ENCODE measurements around the gene SPAG6.

Gene SPAG6

GRCh38 chr10:22438711-22439110, 93.4 kb downstream of the SPAG6 start:
- TF ChIP-seq CTCF (IDR thresholded peaks at IDR 0.05; ENCODE audit: low read depth, low read length, missing control alignments), result no peak
- H3K4me3 ChIP-seq (ENCODE audit: low read depth, low read length), result no peak overlapping the region
- DNase-seq (ENCODE audit: low read depth), result no peak

GRCh38 chr10:22442063-22442462, 96.8 kb downstream of the SPAG6 start:
- H3K4me3 ChIP-seq (ENCODE audit: low read depth, low read length), result no peak overlapping the region
- TF ChIP-seq CTCF (IDR thresholded peaks at IDR 0.05; ENCODE audit: low read depth, low read length, missing control alignments), result no peak
- no peak for DNase-seq (ENCODE audit: low read depth)

DNA sequence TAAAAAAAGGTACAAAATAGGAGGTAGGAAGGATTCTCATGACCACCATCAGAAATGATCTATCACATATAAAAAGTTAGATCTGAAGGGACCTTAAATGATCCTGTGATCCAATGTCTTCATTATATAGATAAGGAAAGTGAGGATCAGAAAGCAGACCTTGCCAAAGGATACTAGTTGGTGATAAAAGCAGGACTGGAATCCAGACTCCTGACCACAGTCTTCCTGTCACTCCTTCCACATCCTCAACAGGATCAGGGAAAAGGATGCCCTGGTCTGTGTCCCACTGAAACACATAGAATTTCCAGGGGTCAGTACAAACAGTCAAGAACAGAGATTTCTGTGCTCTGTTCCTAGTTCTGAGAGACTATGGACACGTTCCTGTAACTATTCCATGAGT, 97.2 kb downstream of the SPAG6 start:
- H3K4me3 ChIP-seq (ENCODE audit: low read depth, low read length), result no peak overlapping the region
- DNase-seq (ENCODE audit: low read depth), result no peak
- TF ChIP-seq CTCF (IDR thresholded peaks at IDR 0.05; ENCODE audit: low read depth, low read length, missing control alignments), result no peak

GRCh38 chr10:22443175-22443901, 98.0 kb downstream of the SPAG6 start:
- DNase-seq (ENCODE audit: low read depth), result no peak
- no peak overlapping the region for H3K4me3 ChIP-seq (ENCODE audit: low read depth, low read length)
- no peak for TF ChIP-seq CTCF (IDR thresholded peaks at IDR 0.05; ENCODE audit: low read depth, low read length, missing control alignments)

DNA sequence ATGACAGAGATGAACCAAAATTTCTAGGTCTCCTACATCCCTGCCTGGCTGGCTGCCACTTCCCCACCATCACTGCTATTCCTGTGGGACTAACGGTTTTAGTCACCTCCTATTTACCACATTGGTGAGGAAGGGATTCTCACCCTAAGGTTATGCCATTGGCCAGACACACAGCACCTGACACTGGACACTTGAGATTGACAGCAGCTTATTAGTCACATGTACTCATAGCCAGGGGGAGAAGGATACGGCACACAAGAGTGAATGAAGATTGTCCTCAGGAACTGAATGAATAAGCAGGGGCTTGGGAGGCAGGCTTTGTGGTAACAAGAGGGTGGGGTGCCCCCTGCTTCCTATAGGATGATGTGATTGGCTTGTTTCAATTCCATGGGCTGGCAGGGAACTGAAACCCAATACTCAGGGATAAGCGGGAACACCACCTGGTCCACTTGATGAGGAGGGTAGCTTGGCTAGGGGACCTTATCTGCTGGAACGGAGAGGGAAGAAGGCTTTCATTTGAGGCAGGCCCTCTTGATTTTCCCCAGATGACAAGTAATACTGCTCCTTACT, 99.0 kb downstream of the SPAG6 start:
- TF ChIP-seq CTCF (IDR thresholded peaks at IDR 0.05; ENCODE audit: low read depth, low read length, missing control alignments), result no peak
- H3K4me3 ChIP-seq (ENCODE audit: low read depth, low read length), result no peak overlapping the region
- DNase-seq (ENCODE audit: low read depth), result no peak

DNA sequence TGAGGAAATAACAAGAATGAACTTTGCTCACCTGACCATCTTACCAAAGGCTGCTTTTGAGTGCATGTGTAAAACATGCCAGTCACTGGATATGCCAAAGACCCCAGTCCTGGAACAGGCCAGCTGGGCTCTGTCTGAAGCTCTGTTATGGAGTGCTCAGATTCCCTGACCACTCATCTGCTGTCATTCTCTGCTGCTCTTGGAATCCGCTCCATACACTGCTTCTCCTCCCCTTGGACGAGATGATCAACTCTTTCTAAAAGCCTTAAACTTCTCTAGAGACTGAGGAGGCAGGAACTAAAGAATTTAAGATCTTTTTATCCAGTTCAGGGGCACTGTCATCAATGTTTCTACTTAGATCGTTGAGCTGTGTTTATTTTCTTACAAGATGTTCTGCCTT, 100.2 kb downstream of the SPAG6 start:
- no peak for TF ChIP-seq CTCF (IDR thresholded peaks at IDR 0.05; ENCODE audit: low read depth, low read length, missing control alignments)
- DNase-seq (ENCODE audit: low read depth), result no peak
- H3K4me3 ChIP-seq (ENCODE audit: low read depth, low read length), result no peak overlapping the region

DNA sequence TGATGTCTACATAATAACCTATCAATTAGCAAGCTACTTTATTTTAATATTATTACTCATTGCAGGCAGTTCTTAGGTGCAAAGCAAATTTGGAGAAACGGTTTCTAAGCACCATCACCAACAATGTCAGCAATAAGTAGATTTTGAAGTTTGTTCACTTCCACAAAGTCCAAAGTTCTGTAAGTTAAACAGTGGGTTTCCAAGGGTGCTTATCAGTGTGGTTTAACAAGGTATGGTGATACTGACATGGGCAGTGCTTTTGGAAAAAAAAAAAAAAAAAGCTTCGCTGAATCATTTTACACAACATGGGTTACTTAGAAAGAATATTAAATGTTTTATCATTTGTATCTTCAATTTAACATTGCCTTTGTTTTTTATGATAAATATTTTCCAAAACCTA, 101.8 kb downstream of the SPAG6 start:
- no peak for DNase-seq (ENCODE audit: low read depth)
- TF ChIP-seq CTCF (IDR thresholded peaks at IDR 0.05; ENCODE audit: low read depth, low read length, missing control alignments), result no peak
- H3K4me3 ChIP-seq (ENCODE audit: low read depth, low read length), result no peak overlapping the region
